Measurements from ENCODE around the gene SYNPO2.
"Not testable (repeated sequence)": the region's sequence is repeated elsewhere in the genome, so short reads cannot be mapped to it uniquely, and the experiment has no call there.

The SYNPO2 gene

GRCh38 chr4:118975449-118976192 lies 87.0 kb downstream of the SYNPO2 start:
- no peak for DNase-seq

- DNase-seq: not testable (repeated sequence)
Observed at GRCh38 chr4:118976193-118976560, 87.5 kb downstream of the SYNPO2 start.

GRCh38 chr4:118977100-118977499 lies 88.4 kb downstream of the SYNPO2 start:
- DNase-seq: not testable (repeated sequence)

- no peak for DNase-seq
Observed at GRCh38 chr4:118979712-118980111, 91.1 kb downstream of the SYNPO2 start.

GRCh38 chr4:118981171-118981838 lies 92.7 kb downstream of the SYNPO2 start:
- DNase-seq: peak; percentile 66

GRCh38 chr4:118981839-118982381 lies 93.3 kb downstream of the SYNPO2 start:
- peak; percentile 71 for DNase-seq

- DNase-seq: no peak
Observed at GRCh38 chr4:118983293-118983692, 94.6 kb downstream of the SYNPO2 start.

GRCh38 chr4:118983831-118984230 lies 95.2 kb downstream of the SYNPO2 start:
- DNase-seq: no peak

GRCh38 chr4:118985170-118986000 lies 96.7 kb downstream of the SYNPO2 start:
- no peak for DNase-seq

GRCh38 chr4:118987959-118988634 lies 99.4 kb downstream of the SYNPO2 start:
- no peak for DNase-seq

GRCh38 chr4:118988635-118988972 lies 100.0 kb downstream of the SYNPO2 start:
- no peak for DNase-seq

GRCh38 chr4:118989098-118990080 lies 100.7 kb downstream of the SYNPO2 start:
- no peak for DNase-seq

- DNase-seq: no peak
Observed at GRCh38 chr4:118991686-118992085, 103.0 kb downstream of the SYNPO2 start.

- DNase-seq: no peak
Observed at GRCh38 chr4:118992149-118992548, 103.5 kb downstream of the SYNPO2 start.

- DNase-seq: no peak
Observed at GRCh38 chr4:118993333-118993732, 104.7 kb downstream of the SYNPO2 start.

- no peak for DNase-seq
Observed at GRCh38 chr4:118994030-118994429, 105.4 kb downstream of the SYNPO2 start.

GRCh38 chr4:118995693-118996391 lies 107.2 kb downstream of the SYNPO2 start:
- DNase-seq: no peak

GRCh38 chr4:118997601-118998000 lies 108.9 kb downstream of the SYNPO2 start:
- DNase-seq: no peak

GRCh38 chr4:118999919-119000318 lies 111.3 kb downstream of the SYNPO2 start:
- no peak for DNase-seq

GRCh38 chr4:119000400-119000799 lies 111.7 kb downstream of the SYNPO2 start:
- no peak for DNase-seq

GRCh38 chr4:119002476-119002875 lies 113.8 kb downstream of the SYNPO2 start:
- DNase-seq: no peak
